ENCODE measurements around the gene NOL9. TPM values are rescaled to one million over a fixed set of nuclear protein-coding genes. Genes with fewer than 3 reads are reported as not detected.

Gene NOL9
- total RNA-seq, 2 experiments from 2014 or later = 39.7 to 40.4 TPM

GRCh38 chr1:6590046-6590445 lies 35.7 kb upstream of the NOL9 start:
- ATAC-seq (no peak), DNase-seq (no peak)
- no peaks in the 10 kb centered on the region for H3K27me3 Mint-ChIP-seq
- ChIA-PET CTCF (interaction anchor here (0.8 to 0.9 kb wide), 2 partner anchors 37 to 56 kb away, joined by 3 read pairs; no protein-coding TSS in a partner anchor), POLR2A (interaction anchor here (0.6 to 2.0 kb wide), 5 partner anchors 9 to 37 kb away, joined by 3 to 13 read pairs (median 4); partner anchors contain the start of gene ZBTB48)
- peaks cover 13% of the 10 kb centered on the region for H3K36me3 Mint-ChIP-seq (ENCODE audit: low read depth)
- intact Hi-C loops (cut with micrococcal nuclease) = no loop called here
- no peak for TF ChIP-seq CTCF (IDR thresholded peaks at IDR 0.05)
- no peak overlapping the region for H3K4me3 Mint-ChIP-seq
- H3K27ac Mint-ChIP-seq = peak overlapping the region; percentile 19
- no peaks in the 10 kb centered on the region for H3K9me3 Mint-ChIP-seq
- peaks cover 21% of the 10 kb centered on the region for H3K4me1 Mint-ChIP-seq (ENCODE audit: low read depth)

- H3K4me3 Mint-ChIP-seq = no peak overlapping the region
- peaks cover 8% of the 10 kb centered on the region for H3K36me3 Mint-ChIP-seq (ENCODE audit: low read depth)
- H3K27ac Mint-ChIP-seq = no peak overlapping the region
- no peak for TF ChIP-seq CTCF (IDR thresholded peaks at IDR 0.05)
- H3K27me3 Mint-ChIP-seq = no peaks in the 10 kb centered on the region
- DNase-seq (no peak), ATAC-seq (no peak)
- H3K4me1 Mint-ChIP-seq (ENCODE audit: low read depth) = peaks cover 25% of the 10 kb centered on the region
- CTCF ChIA-PET = interaction anchor here (0.8 to 1.1 kb wide), 4 partner anchors 14 to 99 kb away, joined by 3 read pairs; no protein-coding TSS in a partner anchor
- intact Hi-C loops (cut with micrococcal nuclease) = no loop called here
- H3K9me3 Mint-ChIP-seq = no peaks in the 10 kb centered on the region
- POLR2A ChIA-PET = interaction anchor here (0.6 to 2.0 kb wide), 5 partner anchors 9 to 36 kb away, joined by 3 to 13 read pairs (median 4); partner anchors contain the start of gene ZBTB48
Measured at GRCh38 chr1:6588893-6589520, 34.7 kb upstream of the NOL9 start.

- ATAC-seq = no peak
- POLR2A ChIA-PET = interaction anchor here (2.0 kb wide), 2 partner anchors 9 to 10 kb away, joined by 6 to 13 read pairs; partner anchors contain the start of gene ZBTB48
- Mint-ChIP-seq H3K4me1 (ENCODE audit: low read depth) (peaks cover 22% of the 10 kb centered on the region), H3K36me3 (ENCODE audit: low read depth) (peaks cover 5% of the 10 kb centered on the region), H3K9me3 (no peaks in the 10 kb centered on the region), H3K27ac (peak overlapping the region; percentile 16), H3K27me3 (no peaks in the 10 kb centered on the region), H3K4me3 (no peak overlapping the region)
- DNase-seq = no peak
- intact Hi-C loops (cut with micrococcal nuclease) = no loop called here
- no peak for TF ChIP-seq CTCF (IDR thresholded peaks at IDR 0.05)
- CTCF ChIA-PET = interaction anchor here (0.9 to 1.5 kb wide), 2 partner anchors 12 to 15 kb away, joined by 3 to 7 read pairs; no protein-coding TSS in a partner anchor
Measured at GRCh38 chr1:6588128-6588892, 34.0 kb upstream of the NOL9 start.

- no peak for ATAC-seq
- Mint-ChIP-seq H3K4me3 (no peak overlapping the region), H3K36me3 (ENCODE audit: low read depth) (peaks cover 6% of the 10 kb centered on the region)
Measured at GRCh38 chr1:6587261-6588005, 33.1 kb upstream of the NOL9 start.

More at GRCh38 chr1:6587261-6588005, 33.1 kb upstream of the NOL9 start:
- Mint-ChIP-seq H3K4me1 (ENCODE audit: low read depth) (peaks cover 24% of the 10 kb centered on the region), H3K27ac (peak overlapping the region; percentile 52), H3K9me3 (no peaks in the 10 kb centered on the region), H3K27me3 (no peaks in the 10 kb centered on the region)
- no peak for TF ChIP-seq CTCF (IDR thresholded peaks at IDR 0.05)
- ChIA-PET CTCF (interaction anchor here (1.5 kb wide), 1 partner anchor 13 kb away, joined by 7 read pairs; no protein-coding TSS in a partner anchor), POLR2A (interaction anchor here (0.7 to 1.5 kb wide), 2 partner anchors 13 to 15 kb away, joined by 3 to 5 read pairs; no protein-coding TSS in a partner anchor)
- intact Hi-C loops (cut with micrococcal nuclease) = no loop called here
- no peak for DNase-seq
